CD4-positive, alpha-beta memory T cell (primary cell): Measurements from ENCODE around the gene FAIM2. TPM values are rescaled to one million over a fixed set of nuclear protein-coding genes. Genes with fewer than 3 reads are reported as not detected.

Source experiments
- CTCF ChIA-PET: fragments of 350-600 bp; sonication (Branson Sonifier 250); formaldehyde crosslinking; loops from one replicate; lab custom pipeline; 2021; ENCODE audit warnings: inconsistent platforms; ENCODE audit not compliant: partially characterized antibody; lab: Charles Lee
- POLR2A ChIA-PET: fragments of 350-600 bp; sonication (Branson Sonifier 250); formaldehyde crosslinking; loops from one replicate; lab custom pipeline; 2021; ENCODE audit not compliant: partially characterized antibody; lab: Charles Lee
- DNase-seq, 5 donors: peaks; one replicate each; pipeline versions ENCODE4 v3.0.0 to v3.0.0-alpha.2; 2020 to 2022; ENCODE audit warnings: mixed read lengths in 1 of 5
- H3K27ac ChIP-seq: one replicate; pipeline ENCODE4 v1.7.0; 2013; ENCODE audit warnings: low read depth, low read length
- H3K27me3 ChIP-seq: 2 replicates; pipeline ENCODE4 v1.7.0; 2013; ENCODE audit warnings: mild to moderate bottlenecking, low read length, moderate library complexity; ENCODE audit not compliant: insufficient read depth
- H3K36me3 ChIP-seq: 2 replicates; pipeline ENCODE4 v1.7.0; 2013; ENCODE audit warnings: mild to moderate bottlenecking, low read length, moderate library complexity; ENCODE audit not compliant: insufficient read depth
- H3K4me1 ChIP-seq: 2 replicates; pipeline ENCODE4 v1.7.0; 2013; ENCODE audit warnings: mild to moderate bottlenecking, low read length, moderate library complexity; ENCODE audit not compliant: insufficient read depth
- H3K4me3 ChIP-seq, 2 donors: one replicate each; pipeline ENCODE4 v1.7.0; 2013; ENCODE audit warnings: low read length in 2 of 2, mild to moderate bottlenecking in 1 of 2
- H3K9me3 ChIP-seq, 2 donors: one replicate each; pipeline ENCODE4 v1.7.0; 2013; ENCODE audit warnings: low read length in 2 of 2, control low read depth in 1 of 2; ENCODE audit not compliant: control insufficient read depth in 1 of 2
- H3K27ac Mint-ChIP-seq, 7 donors: one replicate each; pipeline ENCODE4 v1.8.0; 2020 to 2021; ENCODE audit warnings: mixed read lengths in 7 of 7, mild to moderate bottlenecking in 6 of 7, inconsistent platforms in 3 of 7, moderate library complexity in 3 of 7
- H3K27me3 Mint-ChIP-seq, 2 donors: one replicate each; pipeline ENCODE4 v1.8.0; 2020 to 2021; ENCODE audit warnings: mixed read lengths in 2 of 2
- H3K36me3 Mint-ChIP-seq, 2 donors: one replicate each; pipeline ENCODE4 v1.8.0; 2020 to 2021; ENCODE audit warnings: mixed read lengths in 2 of 2, inconsistent platforms in 1 of 2, mild to moderate bottlenecking in 1 of 2
- H3K4me1 Mint-ChIP-seq, 4 donors: one replicate each; pipeline ENCODE4 v1.8.0; 2020 to 2021; ENCODE audit warnings: mixed read lengths in 4 of 4, mild to moderate bottlenecking in 1 of 4
- H3K4me3 Mint-ChIP-seq, 8 donors: one replicate each; pipeline ENCODE4 v1.8.0; 2020 to 2021; ENCODE audit warnings: mixed read lengths in 8 of 8, mild to moderate bottlenecking in 7 of 8, moderate library complexity in 6 of 8, inconsistent platforms in 3 of 8
- H3K9me3 Mint-ChIP-seq, 8 donors: one replicate each; pipeline ENCODE4 v1.8.0; 2020 to 2021; ENCODE audit warnings: mixed read lengths in 8 of 8, mild to moderate bottlenecking in 5 of 8, inconsistent platforms in 3 of 8, moderate library complexity in 1 of 8
- intact Hi-C: fragments of 100-400 bp; cut with micrococcal nuclease; formaldehyde crosslinking; loops from one replicate; pipeline ENCODE4 v1.15.1; 2023
- polyA plus RNA-seq, 2 donors: library from polyadenylated mRNA; unstranded; fragments of 300-500 nt; fragmentation: Illumina TruSeq; gene quantifications; one replicate each; pipeline ENCODE4 v1.2.3, GENCODE V29; 2021
- total RNA-seq, 2 experiments: library from RNA; stranded (reverse); gene quantifications; one replicate each; pipeline ENCODE4 v1.2.3, GENCODE V29; 2021

FAIM2 gene
- total and polyA plus RNA-seq, 4 experiments from 2014 or later: 0.08 to 0.59 (median 0.17) TPM; not detected in 1

GRCh38 chr12:49930515-49931288 is 27.0 kb upstream of the FAIM2 start:
- Histone ChIP-seq H3K9me3 (no peaks in the 10 kb centered on the region), H3K36me3 (no peaks in the 10 kb centered on the region), H3K27me3 (no peaks in the 10 kb centered on the region), H3K4me3 (no peak overlapping the region), H3K4me1 (no peaks in the 10 kb centered on the region), H3K27ac (no peak overlapping the region)
- H3K4me1 Mint-ChIP-seq: no peaks in the 10 kb centered on the region
- no peaks in the 10 kb centered on the region for H3K36me3 Mint-ChIP-seq
- no peaks in the 10 kb centered on the region for H3K9me3 Mint-ChIP-seq
- CTCF ChIA-PET: interaction anchor here (6.6 kb wide), 1 partner anchor 15 kb away, joined by 35 read pairs; no protein-coding TSS in a partner anchor
- no peak for DNase-seq
- no peak overlapping the region for H3K27ac Mint-ChIP-seq
- intact Hi-C loops: no loop called here
- H3K4me3 Mint-ChIP-seq: no peak overlapping the region
- POLR2A ChIA-PET: no interaction called here
- H3K27me3 Mint-ChIP-seq: peaks cover 0 to 3% of the 10 kb centered on the region in 2 donors

- H3K4me3 Mint-ChIP-seq: no peak overlapping the region
- H3K27ac Mint-ChIP-seq: no peak overlapping the region
- H3K4me1 Mint-ChIP-seq: no peaks in the 10 kb centered on the region
- intact Hi-C loops: no loop called here
- Histone ChIP-seq H3K9me3 (no peaks in the 10 kb centered on the region), H3K36me3 (no peaks in the 10 kb centered on the region), H3K27me3 (no peaks in the 10 kb centered on the region), H3K4me3 (no peak overlapping the region), H3K4me1 (no peaks in the 10 kb centered on the region), H3K27ac (no peak overlapping the region)
- no peaks in the 10 kb centered on the region for H3K36me3 Mint-ChIP-seq
- H3K27me3 Mint-ChIP-seq: peaks cover 0 to 3% of the 10 kb centered on the region in 2 donors
- DNase-seq: no peak
- ChIA-PET CTCF (interaction anchor here (6.6 kb wide), 1 partner anchor 17 kb away, joined by 35 read pairs; no protein-coding TSS in a partner anchor), POLR2A (no interaction called here)
- H3K9me3 Mint-ChIP-seq: no peaks in the 10 kb centered on the region
Observed at GRCh38 chr12:49929581-49929980, 25.9 kb upstream of the FAIM2 start.

- Mint-ChIP-seq H3K9me3 (no peaks in the 10 kb centered on the region), H3K36me3 (no peaks in the 10 kb centered on the region), H3K27me3 (peaks cover 0 to 3% of the 10 kb centered on the region in 2 donors), H3K27ac (no peak overlapping the region), H3K4me1 (no peaks in the 10 kb centered on the region), H3K4me3 (no peak overlapping the region)
- Histone ChIP-seq H3K4me1 (no peaks in the 10 kb centered on the region), H3K27me3 (no peaks in the 10 kb centered on the region), H3K9me3 (no peaks in the 10 kb centered on the region), H3K27ac (no peak overlapping the region), H3K4me3 (no peak overlapping the region), H3K36me3 (no peaks in the 10 kb centered on the region)
- no peak for DNase-seq
- intact Hi-C loops: no loop called here
- ChIA-PET POLR2A (no interaction called here), CTCF (interaction anchor here (0.8 to 2.0 kb wide), 3 partner anchors 17 to 38 kb away, joined by 3 to 13 read pairs (median 4); no protein-coding TSS in a partner anchor)
Observed at GRCh38 chr12:49928471-49928870, 24.8 kb upstream of the FAIM2 start.

GRCh38 chr12:49925433-49926204 is 21.9 kb upstream of the FAIM2 start:
- no peaks in the 10 kb centered on the region for H3K36me3 Mint-ChIP-seq
- H3K36me3 ChIP-seq: no peaks in the 10 kb centered on the region
- no peak overlapping the region for H3K4me3 Mint-ChIP-seq
- DNase-seq: no peak
- peak overlapping the region in 1 of 7 donors; percentile 32 for H3K27ac Mint-ChIP-seq
- no peak overlapping the region for H3K4me3 ChIP-seq
- H3K9me3 Mint-ChIP-seq: no peaks in the 10 kb centered on the region
- H3K4me1 Mint-ChIP-seq: peaks cover 0 to 3% (median 0%) of the 10 kb centered on the region in 4 donors
- H3K27ac ChIP-seq: no peak overlapping the region
- ChIA-PET CTCF (interaction anchor here (0.7 to 1.1 kb wide), 2 partner anchors 20 to 63 kb away, joined by 3 to 4 read pairs; no protein-coding TSS in a partner anchor), POLR2A (no interaction called here)
- H3K27me3 ChIP-seq: no peaks in the 10 kb centered on the region
- no peaks in the 10 kb centered on the region for H3K9me3 ChIP-seq
- intact Hi-C loops: no loop called here
- H3K4me1 ChIP-seq: no peaks in the 10 kb centered on the region
- H3K27me3 Mint-ChIP-seq: peaks cover 0 to 3% of the 10 kb centered on the region in 2 donors

- H3K27me3 Mint-ChIP-seq: peaks cover 0 to 3% of the 10 kb centered on the region in 2 donors
- ChIA-PET CTCF (no interaction called here), POLR2A (no interaction called here)
- no peaks in the 10 kb centered on the region for H3K36me3 ChIP-seq
- intact Hi-C loops: no loop called here
- no peak overlapping the region for H3K4me3 ChIP-seq
- no peak overlapping the region for H3K27ac ChIP-seq
- H3K4me1 ChIP-seq: no peaks in the 10 kb centered on the region
- no peaks in the 10 kb centered on the region for H3K27me3 ChIP-seq
- H3K9me3 Mint-ChIP-seq: no peaks in the 10 kb centered on the region
- peak overlapping the region in 1 of 7 donors; percentile 67 for H3K27ac Mint-ChIP-seq
- H3K4me1 Mint-ChIP-seq: peaks cover 0 to 3% (median 0%) of the 10 kb centered on the region in 4 donors
- H3K9me3 ChIP-seq: no peaks in the 10 kb centered on the region
- no peak overlapping the region for H3K4me3 Mint-ChIP-seq
- H3K36me3 Mint-ChIP-seq: no peaks in the 10 kb centered on the region
- no peak for DNase-seq
Observed at GRCh38 chr12:49924628-49925246, 21.0 kb upstream of the FAIM2 start.

- no peak overlapping the region for H3K4me3 ChIP-seq
- H3K36me3 Mint-ChIP-seq: no peaks in the 10 kb centered on the region
- ChIA-PET CTCF (no interaction called here), POLR2A (no interaction called here)
- H3K4me1 Mint-ChIP-seq: peaks cover 0 to 3% (median 0%) of the 10 kb centered on the region in 4 donors
- intact Hi-C loops: no loop called here
- H3K9me3 ChIP-seq: no peaks in the 10 kb centered on the region
- H3K27ac ChIP-seq: no peak overlapping the region
- H3K36me3 ChIP-seq: no peaks in the 10 kb centered on the region
- H3K27ac Mint-ChIP-seq: no peak overlapping the region
- H3K4me1 ChIP-seq: no peaks in the 10 kb centered on the region
- H3K4me3 Mint-ChIP-seq: no peak overlapping the region
- H3K27me3 ChIP-seq: no peaks in the 10 kb centered on the region
- DNase-seq: no peak
- peaks cover 0 to 3% of the 10 kb centered on the region in 2 donors for H3K27me3 Mint-ChIP-seq
- H3K9me3 Mint-ChIP-seq: no peaks in the 10 kb centered on the region
Observed at GRCh38 chr12:49923880-49924556, 20.3 kb upstream of the FAIM2 start.
